Trophoblast cell (in vitro differentiated cells and primary cell): ENCODE data around the gene LGALS7B.

Experiments
- DNase-seq, 2 donors: peaks; one replicate each; pipeline ENCODE4 v3.0.0-alpha.2; 2016
- H2AFZ ChIP-seq: 2 replicates; pipeline ENCODE4 v1.6.1; 2013; ENCODE audit warnings: low read length, moderate library complexity, mild to moderate bottlenecking; ENCODE audit not compliant: insufficient read depth, poor library complexity
- H2AK5ac ChIP-seq: 2 replicates; pipeline ENCODE4 v1.6.1; 2013; ENCODE audit warnings: mild to moderate bottlenecking, low read length
- H2BK120ac ChIP-seq: 2 replicates; pipeline ENCODE4 v1.6.1; 2013; ENCODE audit warnings: low read length, mild to moderate bottlenecking, moderate library complexity; ENCODE audit not compliant: insufficient read depth, poor library complexity
- H2BK12ac ChIP-seq: 2 replicates; pipeline ENCODE4 v1.6.1; 2013; ENCODE audit warnings: mild to moderate bottlenecking, low read length, moderate library complexity
- H2BK5ac ChIP-seq: 2 replicates; pipeline ENCODE4 v1.6.1; 2013; ENCODE audit warnings: low read length, low read depth, moderate library complexity, mild to moderate bottlenecking; ENCODE audit not compliant: poor library complexity
- H3K14ac ChIP-seq: 2 replicates; pipeline ENCODE4 v1.6.1; 2013; ENCODE audit warnings: mild to moderate bottlenecking, low read length
- H3K18ac ChIP-seq: 2 replicates; pipeline ENCODE4 v1.6.1; 2013; ENCODE audit warnings: mild to moderate bottlenecking, low read length
- H3K23ac ChIP-seq: 2 replicates; pipeline ENCODE4 v1.6.1; 2013; ENCODE audit warnings: low read length
- H3K27ac ChIP-seq: 2 replicates; pipeline ENCODE4 v1.5.1; 2013; ENCODE audit warnings: low read depth, mild to moderate bottlenecking, inconsistent platforms, low read length, moderate library complexity
- H3K27me3 ChIP-seq: 2 replicates; pipeline ENCODE4 v1.6.1; 2013; ENCODE audit warnings: inconsistent platforms, mild to moderate bottlenecking, low read length, moderate library complexity; ENCODE audit not compliant: insufficient read depth
- H3K36me3 ChIP-seq, 2 experiments: 1 replicate in 1 of 2; 2 replicates in 1 of 2; pipeline ENCODE4 v1.6.1; 2013; ENCODE audit warnings: low read length in 2 of 2, mild to moderate bottlenecking in 2 of 2, moderate library complexity in 1 of 2; ENCODE audit not compliant: insufficient read depth in 2 of 2, control insufficient read depth in 1 of 2
- H3K4ac ChIP-seq: 2 replicates; pipeline ENCODE4 v1.6.1; 2013; ENCODE audit warnings: low read depth, mild to moderate bottlenecking, low read length, moderate library complexity
- H3K4me1 ChIP-seq, 2 experiments: 1 replicate in 1 of 2; 2 replicates in 1 of 2; pipeline ENCODE4 v1.6.1; 2013; ENCODE audit warnings: low read length in 2 of 2, mild to moderate bottlenecking in 2 of 2, moderate library complexity in 1 of 2; ENCODE audit not compliant: insufficient read depth in 2 of 2, control insufficient read depth in 1 of 2
- H3K4me2 ChIP-seq: 2 replicates; pipeline ENCODE4 v1.6.1; 2013; ENCODE audit warnings: inconsistent platforms, mild to moderate bottlenecking, low read length, moderate library complexity
- H3K4me3 ChIP-seq: 2 replicates; pipeline ENCODE4 v1.5.1; 2013; ENCODE audit warnings: mild to moderate bottlenecking, low read depth, low read length, inconsistent platforms
- H3K79me1 ChIP-seq: one replicate; pipeline ENCODE4 v1.6.1; 2013; ENCODE audit warnings: low read length
- H3K79me2 ChIP-seq: 2 replicates; pipeline ENCODE4 v1.6.1; 2013; ENCODE audit warnings: low read length, mild to moderate bottlenecking; ENCODE audit not compliant: control insufficient read depth, insufficient read depth, poor library complexity
- H3K9ac ChIP-seq: 2 replicates; pipeline ENCODE4 v1.6.1; 2013; ENCODE audit warnings: mild to moderate bottlenecking, low read length
- H3K9me3 ChIP-seq: 2 replicates; pipeline ENCODE4 v1.6.1; 2013; ENCODE audit warnings: low read depth, mild to moderate bottlenecking, control low read depth, inconsistent platforms, low read length; ENCODE audit not compliant: insufficient read depth
- H4K12ac ChIP-seq: 2 replicates; pipeline ENCODE4 v1.6.1; 2013; ENCODE audit warnings: low read depth, mild to moderate bottlenecking, low read length, moderate library complexity
- H4K8ac ChIP-seq: 2 replicates; pipeline ENCODE4 v1.6.1; 2013; ENCODE audit warnings: low read depth, mild to moderate bottlenecking, low read length, moderate library complexity
- H4K91ac ChIP-seq: one replicate; pipeline ENCODE4 v1.6.1; 2013; ENCODE audit warnings: low read depth, mild to moderate bottlenecking, low read length, moderate library complexity
- whole genome bisulfite sequencing: extraction: QIAGEN DNeasy Blood & Tissue Kit; methylation state at CpG from one replicate; pipeline ENCODE4 v1.1.7; 2013; ENCODE audit warnings: missing lambda C conversion rate; ENCODE audit not compliant: insufficient read length, insufficient coverage; ENCODE audit errors: extremely low coverage; 5-methylcytosine and 5-hydroxymethylcytosine counted together

LGALS7B gene

GRCh38 chr19:38808741-38809140 lies 19.7 kb downstream of the LGALS7B start:
- Histone ChIP-seq H3K9ac (no peak overlapping the region), H2BK120ac (no peak overlapping the region), H3K18ac (no peak overlapping the region), H3K14ac (no peak overlapping the region), H3K79me1 (no peaks in the 10 kb centered on the region), H3K4me1 (no peaks in the 10 kb centered on the region), H4K12ac (no peak overlapping the region), H3K23ac (no peak overlapping the region), H3K4ac (no peak overlapping the region), H3K4me3 (no peak overlapping the region), H4K91ac (no peak overlapping the region), H2AFZ (no peak overlapping the region), H2BK5ac (no peak overlapping the region), H3K4me2 (no peak overlapping the region), H2AK5ac (no peak overlapping the region), H3K36me3 (no peaks in the 10 kb centered on the region), H2BK12ac (no peak overlapping the region), H3K9me3 (no peaks in the 10 kb centered on the region), H3K27me3 (no peaks in the 10 kb centered on the region), H3K27ac (no peak overlapping the region), H4K8ac (no peak overlapping the region), H3K79me2 (no peaks in the 10 kb centered on the region)
- WGBS: no CpG with 5 or more reads among the region's 17 CpGs
- DNase-seq: no peak

GRCh38 chr19:38809592-38810252 lies 20.7 kb downstream of the LGALS7B start:
- H3K4me3 ChIP-seq: no peak overlapping the region
- H3K4me1 ChIP-seq: no peaks in the 10 kb centered on the region
- H3K36me3 ChIP-seq: no peaks in the 10 kb centered on the region
- no peak overlapping the region for H2BK120ac ChIP-seq
- H3K14ac ChIP-seq: no peak overlapping the region
- no peak overlapping the region for H3K4me2 ChIP-seq
- H3K23ac ChIP-seq: no peak overlapping the region
- WGBS: no CpG with 5 or more reads among the region's 8 CpGs
- no peak overlapping the region for H3K18ac ChIP-seq
- H3K79me2 ChIP-seq: no peaks in the 10 kb centered on the region
- H2AK5ac ChIP-seq: no peak overlapping the region
- H4K12ac ChIP-seq: no peak overlapping the region
- H3K9me3 ChIP-seq: no peaks in the 10 kb centered on the region
- H3K79me1 ChIP-seq: no peaks in the 10 kb centered on the region
- H2BK12ac ChIP-seq: no peak overlapping the region
- H3K27me3 ChIP-seq: no peaks in the 10 kb centered on the region
- DNase-seq: no peak
- H3K27ac ChIP-seq: no peak overlapping the region
- H2BK5ac ChIP-seq: no peak overlapping the region
- H3K4ac ChIP-seq: no peak overlapping the region
- no peak overlapping the region for H3K9ac ChIP-seq
- H4K8ac ChIP-seq: no peak overlapping the region
- H4K91ac ChIP-seq: no peak overlapping the region
- no peak overlapping the region for H2AFZ ChIP-seq

- Histone ChIP-seq H3K18ac (no peak overlapping the region), H4K8ac (no peak overlapping the region), H3K23ac (no peak overlapping the region), H3K4me2 (no peak overlapping the region), H3K27ac (no peak overlapping the region), H4K91ac (no peak overlapping the region), H3K27me3 (no peaks in the 10 kb centered on the region), H3K14ac (no peak overlapping the region), H3K4me1 (no peaks in the 10 kb centered on the region), H3K9me3 (no peaks in the 10 kb centered on the region), H2AFZ (no peak overlapping the region), H3K79me1 (no peaks in the 10 kb centered on the region), H3K79me2 (no peaks in the 10 kb centered on the region), H3K4me3 (no peak overlapping the region), H2BK120ac (no peak overlapping the region), H2BK12ac (no peak overlapping the region), H2BK5ac (no peak overlapping the region), H3K4ac (no peak overlapping the region), H3K36me3 (peaks cover 17 to 22% of the 10 kb centered on the region in 2 experiments), H2AK5ac (no peak overlapping the region), H3K9ac (no peak overlapping the region), H4K12ac (no peak overlapping the region)
- no CpG with 5 or more reads among the region's 18 CpGs for WGBS
- DNase-seq: no peak
Measured at GRCh38 chr19:38812009-38812840, 23.2 kb downstream of the LGALS7B start.

DNA sequence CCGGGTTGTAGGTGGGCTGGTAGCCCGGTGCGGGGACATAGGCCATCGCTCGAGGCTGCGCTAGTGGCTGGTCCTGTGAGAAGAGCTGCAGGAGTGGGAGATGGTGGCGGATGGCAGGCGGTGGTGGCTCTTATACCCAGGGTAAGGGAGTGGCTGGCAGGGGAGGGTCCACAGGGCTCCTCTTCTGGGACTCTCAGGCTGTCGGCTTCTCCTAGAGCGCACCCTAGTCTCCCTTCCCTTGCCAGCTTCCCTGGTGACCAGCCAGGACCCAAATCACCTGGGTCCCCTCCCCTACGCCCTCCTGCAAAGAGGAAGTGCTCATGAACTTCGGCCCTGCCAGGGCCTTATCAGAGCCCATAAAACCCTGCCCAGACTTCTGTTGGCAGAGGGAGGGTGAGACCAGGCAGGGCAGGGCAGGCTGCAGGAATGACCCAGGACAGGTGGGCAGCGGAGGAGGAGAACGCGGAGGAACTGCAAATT lies 23.9 kb downstream of the LGALS7B start, which contains the start of gene LGALS4:
Gene LGALS4, minus strand, starts transcription at position 105 of the 480 bp plus-strand sequence. Its CDS starts 59 bp downstream, at position 46.
- Histone ChIP-seq H3K23ac (no peak within 1 kb of the TSS), H3K4me1 (no peaks in the 10 kb centered on the region), H4K12ac (no peak within 1 kb of the TSS), H3K4me3 (no peak within 1 kb of the TSS), H2BK5ac (no peak within 1 kb of the TSS), H2BK120ac (no peak within 1 kb of the TSS), H4K91ac (no peak within 1 kb of the TSS), H3K9me3 (no peaks in the 10 kb centered on the region), H4K8ac (no peak within 1 kb of the TSS), H3K9ac (no peak within 1 kb of the TSS), H3K79me1 (no peaks in the 10 kb centered on the region), H3K79me2 (no peaks in the 10 kb centered on the region), H2BK12ac (no peak within 1 kb of the TSS), H3K4me2 (no peak within 1 kb of the TSS), H3K18ac (no peak within 1 kb of the TSS), H3K27me3 (no peaks in the 10 kb centered on the region), H3K4ac (no peak within 1 kb of the TSS), H2AFZ (no peak within 1 kb of the TSS), H3K14ac (no peak within 1 kb of the TSS), H2AK5ac (no peak within 1 kb of the TSS), H3K36me3 (peaks cover 22 to 24% of the 10 kb centered on the region in 2 experiments), H3K27ac (no peak within 1 kb of the TSS)
- no peak for DNase-seq
- no CpG with 5 or more reads among the region's 15 CpGs for WGBS
